Ovary (tissue), 3 donors: ENCODE results near the gene UBN2.

ENCODE experiments used
- CTCF ChIP-seq, 3 donors: fragments of 450-650 bp in 2 of 3; fragments of 200-600 bp in 1 of 3; IDR thresholded peaks; one replicate each; pipeline versions ENCODE4 v1.5.1 to v1.8.0; 2016 to 2022; ENCODE audit warnings: antibody characterized with exemption in 3 of 3, mild to moderate bottlenecking in 1 of 3
- EP300 ChIP-seq: sonication (generic); formaldehyde crosslinking; IDR thresholded peaks from one replicate; pipeline ENCODE4 v1.6.1; 2017; ENCODE audit warnings: antibody characterized with exemption
- donor health status: DM: no; HTN: no; CAD: no.

- TF ChIP-seq CTCF (IDR thresholded peaks at IDR 0.05) (no peak), EP300 (no peak)
Measured at GRCh38 chr7:139249179-139249810, 18.3 kb downstream of the UBN2 start.
